Activated CD8-positive, alpha-beta memory T cell treated with anti-CD3 and anti-CD28 coated beads for 1 hour (primary cell): ENCODE results near the gene TBX2.

Source experiments
- DNase-seq, 2 donors: peaks; one replicate each; pipeline ENCODE4 v3.0.0-alpha.2; 2020; ENCODE audit warnings: low read depth in 1 of 2; ENCODE audit errors: extremely low read depth in 1 of 2

TBX2 gene

GRCh38 chr17:61412143-61412859 is 12.7 kb downstream of the TBX2 start:
- peak; percentile 35 to 69 for DNase-seq

GRCh38 chr17:61412860-61413660 is 13.4 kb downstream of the TBX2 start:
- DNase-seq: no peak

GRCh38 chr17:61413661-61414126 is 14.1 kb downstream of the TBX2 start:
- DNase-seq: no peak

- DNase-seq: no peak
Measured at GRCh38 chr17:61414141-61414935, 14.7 kb downstream of the TBX2 start.

- no peak for DNase-seq
Measured at GRCh38 chr17:61414936-61415251, 15.3 kb downstream of the TBX2 start.

GRCh38 chr17:61415374-61416210 is 15.9 kb downstream of the TBX2 start:
- DNase-seq: no peak

GRCh38 chr17:61416211-61416539 is 16.5 kb downstream of the TBX2 start:
- DNase-seq: no peak

GRCh38 chr17:61416540-61417363 is 17.1 kb downstream of the TBX2 start:
- DNase-seq: peak in 1 of 2 donors; percentile 41

- no peak for DNase-seq
Measured at GRCh38 chr17:61418449-61418848, 18.8 kb downstream of the TBX2 start.

- DNase-seq: no peak
Measured at GRCh38 chr17:61419496-61420046, 19.9 kb downstream of the TBX2 start.

GRCh38 chr17:61420052-61420451 is 20.4 kb downstream of the TBX2 start:
- DNase-seq: no peak

GRCh38 chr17:61420745-61421398 is 21.2 kb downstream of the TBX2 start:
- no peak for DNase-seq

GRCh38 chr17:61421460-61421859 is 21.8 kb downstream of the TBX2 start:
- DNase-seq: no peak

- DNase-seq: no peak
Measured at GRCh38 chr17:61422116-61422799, 22.6 kb downstream of the TBX2 start.

GRCh38 chr17:61422869-61423268 is 23.2 kb downstream of the TBX2 start:
- DNase-seq: no peak

- no peak for DNase-seq
Measured at GRCh38 chr17:61423967-61424649, 24.5 kb downstream of the TBX2 start.

- DNase-seq: no peak
Measured at GRCh38 chr17:61425682-61426481, 26.2 kb downstream of the TBX2 start.
